ENCODE measurements around the gene LY86. TPM values are rescaled to one million over a fixed set of nuclear protein-coding genes. Genes with fewer than 3 reads are reported as not detected.

Gene LY86
- total and polyA plus RNA-seq, 9 donors, result 1.3 to 13.8 (median 2.3) TPM

DNA sequence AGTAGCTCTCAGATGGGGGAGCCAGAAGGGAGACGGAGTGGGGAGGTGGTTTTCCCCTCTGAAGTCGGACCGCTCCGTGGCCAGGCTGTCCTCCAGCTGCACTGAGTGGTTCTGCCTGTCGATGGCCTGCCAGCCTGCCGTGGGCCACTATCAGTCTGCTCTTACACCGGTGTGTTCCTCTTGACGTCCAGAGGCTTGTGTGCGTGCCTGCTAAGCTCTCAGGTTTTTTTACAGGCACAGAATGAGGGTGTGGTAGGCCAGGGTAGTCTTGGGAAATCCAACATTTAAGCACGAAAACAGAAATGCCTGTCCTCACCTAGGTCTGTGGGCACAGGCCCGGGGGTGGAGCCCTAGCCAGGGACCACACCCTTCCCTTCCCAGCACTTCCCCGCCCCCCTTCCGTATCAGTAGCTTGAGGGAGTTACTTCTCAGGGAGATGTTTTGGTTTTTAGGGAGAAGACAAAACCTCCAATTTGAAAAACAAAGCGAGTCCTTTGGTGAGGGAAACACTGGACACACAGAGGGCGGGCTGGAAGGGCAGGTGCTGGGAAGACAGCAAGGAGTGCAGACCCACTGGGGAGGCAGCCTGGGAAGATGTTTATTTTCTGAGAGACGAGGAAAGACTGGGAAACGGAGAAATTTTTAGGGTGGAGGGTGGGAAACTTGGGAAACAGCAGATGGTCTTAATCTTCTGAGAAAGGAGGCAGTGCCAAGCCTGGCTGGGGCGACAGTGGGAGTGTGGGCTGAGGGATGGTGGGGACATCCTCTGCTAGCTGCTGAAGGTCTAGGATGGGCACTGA lies 106.5 kb downstream of the LY86 start:
- Histone ChIP-seq H3K4me1 (ENCODE audit: insufficient read depth) (peaks cover 28% of the 10 kb centered on the region), H3K9me3 (no peaks in the 10 kb centered on the region), H3K27me3 (no peaks in the 10 kb centered on the region), H3K4me3 (peak overlapping the region; percentile 5), H3K27ac (peak overlapping the region; percentile 30 to 68), H3K36me3 (no peaks in the 10 kb centered on the region)
- intact Hi-C loops (cut with DNase I), result loop anchor here in 1 of 4 donors (10.0 kb wide), 1 partner anchor 550 kb away; no protein-coding TSS in a partner anchor
- WGBS, 3 donors, result 16 to 26% (median 16%) methylated on average over 18 of the region's 18 CpGs
- peak; percentile 60 to 75 (median 63) for DNase-seq
- TF ChIP-seq, protein P1, sequence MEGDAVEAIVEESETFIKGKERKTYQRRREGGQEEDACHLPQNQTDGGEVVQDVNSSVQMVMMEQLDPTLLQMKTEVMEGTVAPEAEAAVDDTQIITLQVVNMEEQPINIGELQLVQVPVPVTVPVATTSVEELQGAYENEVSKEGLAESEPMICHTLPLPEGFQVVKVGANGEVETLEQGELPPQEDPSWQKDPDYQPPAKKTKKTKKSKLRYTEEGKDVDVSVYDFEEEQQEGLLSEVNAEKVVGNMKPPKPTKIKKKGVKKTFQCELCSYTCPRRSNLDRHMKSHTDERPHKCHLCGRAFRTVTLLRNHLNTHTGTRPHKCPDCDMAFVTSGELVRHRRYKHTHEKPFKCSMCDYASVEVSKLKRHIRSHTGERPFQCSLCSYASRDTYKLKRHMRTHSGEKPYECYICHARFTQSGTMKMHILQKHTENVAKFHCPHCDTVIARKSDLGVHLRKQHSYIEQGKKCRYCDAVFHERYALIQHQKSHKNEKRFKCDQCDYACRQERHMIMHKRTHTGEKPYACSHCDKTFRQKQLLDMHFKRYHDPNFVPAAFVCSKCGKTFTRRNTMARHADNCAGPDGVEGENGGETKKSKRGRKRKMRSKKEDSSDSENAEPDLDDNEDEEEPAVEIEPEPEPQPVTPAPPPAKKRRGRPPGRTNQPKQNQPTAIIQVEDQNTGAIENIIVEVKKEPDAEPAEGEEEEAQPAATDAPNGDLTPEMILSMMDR (IDR thresholded peaks at IDR 0.05), result no peak
- TF ChIP-seq EP300 (IDR thresholded peaks at IDR 0.05) (no peak), POLR2A (IDR thresholded peaks at IDR 0.05) (no peak)

DNA sequence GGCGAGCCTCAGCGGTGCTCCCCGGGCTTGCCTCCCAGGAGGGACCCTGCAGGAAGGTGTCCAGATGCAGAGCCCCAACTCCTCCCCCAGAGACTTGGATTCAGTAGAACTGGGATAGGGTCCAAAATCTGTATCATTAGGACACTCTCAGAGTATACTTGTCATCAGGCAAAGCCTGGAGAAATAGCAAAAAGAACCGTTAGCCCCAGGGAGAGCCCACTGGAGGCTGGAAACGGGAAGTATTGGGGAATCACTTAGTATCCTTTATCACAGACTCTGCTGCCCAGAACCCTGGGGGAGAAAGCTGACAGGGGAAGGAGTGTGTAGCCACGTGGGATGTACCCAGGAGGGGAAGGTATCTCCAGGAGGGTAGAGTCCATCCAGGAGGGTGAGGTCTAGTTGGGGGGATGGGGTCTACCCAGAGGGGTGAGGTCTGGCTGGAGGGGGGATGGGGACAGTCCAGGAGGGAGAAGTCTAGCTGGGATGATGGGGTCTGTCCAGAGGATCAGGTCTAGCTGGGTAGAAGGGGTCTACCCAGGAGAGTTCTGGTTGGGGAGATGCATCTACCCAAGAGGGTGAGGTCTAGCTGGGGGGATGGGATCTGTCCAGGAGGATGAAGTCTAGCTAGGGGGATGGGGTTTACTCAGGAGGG lies 107.2 kb downstream of the LY86 start:
- intact Hi-C loops (cut with DNase I), result loop anchor here in 1 of 4 donors (10.0 kb wide), 1 partner anchor 549 kb away; no protein-coding TSS in a partner anchor

DNA sequence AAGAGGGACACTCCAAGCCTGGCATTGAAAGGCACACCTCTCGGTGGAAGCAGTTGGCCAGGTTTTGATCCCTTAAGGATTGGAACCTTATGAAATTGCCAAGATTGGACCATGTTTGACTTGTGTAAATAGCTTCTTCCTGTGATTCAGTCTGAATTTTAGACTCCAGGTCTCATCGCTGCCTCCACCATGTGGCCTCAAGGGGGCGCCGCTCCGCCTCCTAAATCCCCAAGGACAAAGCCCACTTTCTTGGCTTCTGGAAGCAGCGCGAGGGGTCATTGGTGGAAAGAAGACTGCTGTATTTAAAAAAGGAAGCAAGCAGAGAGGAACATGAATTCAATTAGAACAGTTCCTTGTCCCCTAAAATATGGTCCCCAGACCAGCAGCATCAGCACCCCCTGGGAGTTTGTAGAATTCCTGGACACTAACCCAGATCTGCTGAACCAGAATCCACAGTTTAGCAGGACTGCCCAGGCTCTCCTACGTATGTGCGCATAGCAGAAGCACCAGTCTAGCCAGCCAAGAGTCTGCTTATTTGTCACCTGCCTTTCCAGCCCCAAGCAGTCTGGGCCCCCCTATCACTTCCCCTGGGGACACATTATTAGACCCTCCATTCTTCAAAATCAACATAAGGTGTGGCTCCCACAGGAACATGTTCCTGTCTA lies 108.5 kb downstream of the LY86 start:
- peak; percentile 68 to 86 (median 72) for DNase-seq
- intact Hi-C loops (cut with DNase I), result loop anchor here in 1 of 4 donors (10.0 kb wide), 1 partner anchor 548 kb away; no protein-coding TSS in a partner anchor

More for the DNA sequence above, 107.2 kb downstream of the LY86 start:
- 7 to 12% (median 8%) methylated on average over 6 of the region's 6 CpGs for WGBS, 3 donors
- Histone ChIP-seq H3K27me3 (no peaks in the 10 kb centered on the region), H3K27ac (peak overlapping the region; percentile 30 to 68), H3K4me3 (peak overlapping the region; percentile 5), H3K4me1 (ENCODE audit: insufficient read depth) (peaks cover 34% of the 10 kb centered on the region), H3K9me3 (no peaks in the 10 kb centered on the region), H3K36me3 (no peaks in the 10 kb centered on the region)
- no peak for DNase-seq
- TF ChIP-seq EP300 (IDR thresholded peaks at IDR 0.05) (no peak), POLR2A (IDR thresholded peaks at IDR 0.05) (no peak)
- TF ChIP-seq, protein P1 (IDR thresholded peaks at IDR 0.05), result no peak

More for the DNA sequence above, 108.5 kb downstream of the LY86 start:
- H3K27ac ChIP-seq, result no peak overlapping the region
- WGBS, 3 donors, result 29 to 37% (median 31%) methylated on average over 9 of the region's 9 CpGs
- no peak overlapping the region for H3K4me3 ChIP-seq
- TF ChIP-seq POLR2A (IDR thresholded peaks at IDR 0.05) (no peak), EP300 (IDR thresholded peaks at IDR 0.05) (no peak)
- TF ChIP-seq, protein P1 (IDR thresholded peaks at IDR 0.05), result peak; percentile 24 to 53 (median 44)
- H3K36me3 ChIP-seq, result no peaks in the 10 kb centered on the region
- no peaks in the 10 kb centered on the region for H3K27me3 ChIP-seq
- no peaks in the 10 kb centered on the region for H3K9me3 ChIP-seq
- H3K4me1 ChIP-seq (ENCODE audit: insufficient read depth), result peaks cover 34% of the 10 kb centered on the region
